ENCODE results near the gene CCM2. TPM values are rescaled to one million over a fixed set of nuclear protein-coding genes. Genes with fewer than 3 reads are reported as not detected.

The CCM2 gene
- total and polyA plus RNA-seq, 12 donors: 36.1 to 84.5 (median 50.7) TPM

- WGBS, 4 donors: 80 to 85% (median 82%) methylated on average over 4 to 8 of the region's 8 CpGs
- Histone ChIP-seq H3K4me1 (replicated peaks in 1 of 2) (peaks cover 7 to 18% of the 10 kb centered on the region in 2 donors), H3K36me3 (replicated peaks in 1 of 2) (peaks cover 0 to 83% of the 10 kb centered on the region in 2 donors), H3K4me3 (no peak overlapping the region), H3K27me3 (no peaks in the 10 kb centered on the region), H3K27ac (peak overlapping the region in 1 of 5 donors; percentile 1), H3K9me3 (replicated peaks in 1 of 3) (no peaks in the 10 kb centered on the region)
- TF ChIP-seq, protein P1, sequence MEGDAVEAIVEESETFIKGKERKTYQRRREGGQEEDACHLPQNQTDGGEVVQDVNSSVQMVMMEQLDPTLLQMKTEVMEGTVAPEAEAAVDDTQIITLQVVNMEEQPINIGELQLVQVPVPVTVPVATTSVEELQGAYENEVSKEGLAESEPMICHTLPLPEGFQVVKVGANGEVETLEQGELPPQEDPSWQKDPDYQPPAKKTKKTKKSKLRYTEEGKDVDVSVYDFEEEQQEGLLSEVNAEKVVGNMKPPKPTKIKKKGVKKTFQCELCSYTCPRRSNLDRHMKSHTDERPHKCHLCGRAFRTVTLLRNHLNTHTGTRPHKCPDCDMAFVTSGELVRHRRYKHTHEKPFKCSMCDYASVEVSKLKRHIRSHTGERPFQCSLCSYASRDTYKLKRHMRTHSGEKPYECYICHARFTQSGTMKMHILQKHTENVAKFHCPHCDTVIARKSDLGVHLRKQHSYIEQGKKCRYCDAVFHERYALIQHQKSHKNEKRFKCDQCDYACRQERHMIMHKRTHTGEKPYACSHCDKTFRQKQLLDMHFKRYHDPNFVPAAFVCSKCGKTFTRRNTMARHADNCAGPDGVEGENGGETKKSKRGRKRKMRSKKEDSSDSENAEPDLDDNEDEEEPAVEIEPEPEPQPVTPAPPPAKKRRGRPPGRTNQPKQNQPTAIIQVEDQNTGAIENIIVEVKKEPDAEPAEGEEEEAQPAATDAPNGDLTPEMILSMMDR (IDR thresholded peaks at IDR 0.05): no peak
- no peak for TF ChIP-seq POLR2A (IDR thresholded peaks at IDR 0.05)
- DNase-seq: peak in 4 of 7 donors; percentile 23 to 36 (median 29)
- intact Hi-C loops (cut with DNase I): no loop called here
These were observed 105.7 kb downstream of the CCM2 start for GRCh38 chr7:45105588-45106188.

DNA sequence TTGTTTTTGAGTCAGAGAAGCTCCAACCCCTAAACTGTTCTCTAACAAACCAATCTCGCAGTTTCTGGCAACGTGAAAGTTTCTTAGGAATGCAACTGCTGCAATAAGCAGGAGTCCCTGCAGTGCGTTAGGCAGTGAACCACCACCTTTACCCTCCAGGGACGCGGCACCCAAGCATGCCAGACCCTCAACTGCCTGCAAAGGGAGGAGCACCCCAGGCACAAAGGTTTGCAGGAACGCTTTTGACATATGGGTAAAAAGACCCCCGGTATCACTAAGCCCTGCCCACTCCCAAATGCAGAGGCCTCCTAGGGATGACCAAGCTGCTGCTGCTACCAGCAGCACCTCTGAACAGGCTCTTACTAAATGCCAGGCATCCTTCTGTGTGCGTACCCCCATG is 106.8 kb downstream of the CCM2 start:
- Histone ChIP-seq H3K4me3 (no peak overlapping the region), H3K27me3 (no peaks in the 10 kb centered on the region), H3K36me3 (replicated peaks in 1 of 2) (peaks cover 0 to 72% of the 10 kb centered on the region in 2 donors), H3K4me1 (replicated peaks in 1 of 2) (peaks cover 10 to 21% of the 10 kb centered on the region in 2 donors), H3K9me3 (replicated peaks in 1 of 3) (no peaks in the 10 kb centered on the region), H3K27ac (no peak overlapping the region)
- peak in 1 of 7 donors; percentile 10 for DNase-seq
- TF ChIP-seq, protein P1 (IDR thresholded peaks at IDR 0.05): no peak
- TF ChIP-seq POLR2A (IDR thresholded peaks at IDR 0.05): no peak
- whole genome bisulfite sequencing, 4 donors: 66 to 91% (median 76%) methylated on average over 7 to 8 of the region's 8 CpGs
- intact Hi-C loops (cut with DNase I): no loop called here

DNA sequence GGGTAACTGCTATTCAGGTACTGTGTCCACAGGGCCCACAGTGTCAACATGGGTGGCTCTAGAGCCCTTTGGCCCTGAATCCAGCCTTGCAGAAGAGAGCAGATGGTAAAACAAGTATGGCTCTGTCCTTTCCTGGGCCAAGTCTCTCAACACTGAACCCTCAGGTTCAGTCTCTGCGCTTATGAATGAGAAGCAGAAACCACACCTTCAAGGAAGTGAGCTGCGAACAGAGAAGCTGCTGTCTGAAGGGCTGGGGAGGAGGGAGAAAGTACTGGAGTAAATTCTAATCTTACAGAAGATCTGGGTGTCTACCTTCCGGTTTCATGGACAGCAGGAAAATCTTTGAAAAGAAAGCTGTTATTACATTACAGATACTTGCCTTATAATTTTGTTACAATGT is 107.4 kb downstream of the CCM2 start:
- H3K4me1 ChIP-seq (replicated peaks in 1 of 2): peaks cover 14 to 24% of the 10 kb centered on the region in 2 donors

DNA sequence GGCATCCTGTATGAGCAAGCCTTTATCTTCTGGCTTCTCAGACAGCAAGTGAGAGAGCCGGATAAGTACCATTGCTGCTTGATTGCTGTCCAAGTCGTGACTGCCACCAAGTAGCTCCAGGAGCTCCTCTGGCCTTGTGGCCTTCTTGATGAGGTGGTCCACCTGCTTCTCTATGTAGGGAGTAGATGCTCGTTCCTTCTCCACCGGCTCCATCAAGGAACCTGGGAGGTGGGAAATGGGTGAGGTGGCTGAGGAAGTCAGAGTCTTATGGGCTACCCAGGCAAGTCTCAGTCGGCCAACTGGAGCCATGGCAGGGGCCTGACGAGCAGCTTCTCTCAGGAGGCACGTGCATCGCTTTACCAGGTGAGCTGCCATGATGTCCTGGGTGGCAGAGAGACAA is 108.9 kb downstream of the CCM2 start:
- WGBS, 4 donors: 74 to 89% (median 81%) methylated on average over 8 of the region's 8 CpGs
- intact Hi-C loops (cut with DNase I): no loop called here
- TF ChIP-seq POLR2A (IDR thresholded peaks at IDR 0.05): no peak
- TF ChIP-seq, protein P1 (IDR thresholded peaks at IDR 0.05): no peak
- Histone ChIP-seq H3K9me3 (replicated peaks in 1 of 3) (no peaks in the 10 kb centered on the region), H3K27ac (no peak overlapping the region), H3K4me1 (replicated peaks in 1 of 2) (peaks cover 15 to 27% of the 10 kb centered on the region in 2 donors), H3K27me3 (no peaks in the 10 kb centered on the region), H3K36me3 (replicated peaks in 1 of 2) (peaks cover 0 to 52% of the 10 kb centered on the region in 2 donors), H3K4me3 (no peak overlapping the region)
- DNase-seq: peak in 1 of 7 donors; percentile 10

More for the DNA sequence above, 107.4 kb downstream of the CCM2 start:
- 76 to 88% (median 81%) methylated on average over 3 of the region's 3 CpGs for WGBS, 4 donors
- H3K9me3 ChIP-seq (replicated peaks in 1 of 3): no peaks in the 10 kb centered on the region
- no peak overlapping the region for H3K27ac ChIP-seq
- TF ChIP-seq, protein P1 (IDR thresholded peaks at IDR 0.05): no peak
- TF ChIP-seq POLR2A (IDR thresholded peaks at IDR 0.05): no peak
- no peaks in the 10 kb centered on the region for H3K27me3 ChIP-seq
- no peak for DNase-seq
- H3K4me3 ChIP-seq: no peak overlapping the region
- intact Hi-C loops (cut with DNase I): no loop called here
- H3K36me3 ChIP-seq (replicated peaks in 1 of 2): peaks cover 0 to 67% of the 10 kb centered on the region in 2 donors
